Measurements from ENCODE around the gene LY6G6F.

The LY6G6F gene

DNA sequence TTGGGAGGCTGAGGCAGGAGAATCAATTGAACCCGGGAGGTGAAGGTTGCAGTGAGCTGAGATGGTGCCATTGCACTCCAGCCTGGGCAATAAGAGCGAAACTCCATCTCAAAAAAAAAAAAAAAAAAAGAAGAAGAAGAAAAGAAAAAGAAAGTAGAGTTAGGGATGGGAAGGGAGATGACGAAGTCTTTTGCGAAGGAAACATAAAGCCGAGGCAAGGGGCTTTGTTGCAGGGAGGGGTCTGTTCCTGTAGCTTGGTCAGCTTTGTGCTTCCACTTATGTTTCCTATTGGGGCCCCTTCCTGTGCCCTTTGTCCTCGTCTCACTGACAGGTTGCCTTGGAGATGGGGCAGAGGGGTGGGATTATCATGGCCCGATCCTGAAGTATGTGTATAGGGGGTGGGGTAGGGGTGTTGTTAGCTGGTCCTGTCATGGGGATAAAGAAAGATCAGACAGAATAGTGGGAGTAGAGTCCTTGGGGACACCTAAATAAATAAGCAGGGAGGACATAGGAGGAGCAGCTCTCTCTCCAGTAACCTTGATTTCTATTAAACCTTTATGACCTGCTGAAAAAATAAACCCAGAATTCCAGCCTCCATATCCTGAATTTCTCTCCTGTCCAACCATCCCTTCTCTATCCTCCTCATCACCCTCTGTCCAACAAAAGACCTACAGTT is 30.8 kb downstream of the LY6G6F start:
- DNase-seq (ENCODE audit: low read depth in 2 of 2, low spot score in 1 of 2), result no peak

DNA sequence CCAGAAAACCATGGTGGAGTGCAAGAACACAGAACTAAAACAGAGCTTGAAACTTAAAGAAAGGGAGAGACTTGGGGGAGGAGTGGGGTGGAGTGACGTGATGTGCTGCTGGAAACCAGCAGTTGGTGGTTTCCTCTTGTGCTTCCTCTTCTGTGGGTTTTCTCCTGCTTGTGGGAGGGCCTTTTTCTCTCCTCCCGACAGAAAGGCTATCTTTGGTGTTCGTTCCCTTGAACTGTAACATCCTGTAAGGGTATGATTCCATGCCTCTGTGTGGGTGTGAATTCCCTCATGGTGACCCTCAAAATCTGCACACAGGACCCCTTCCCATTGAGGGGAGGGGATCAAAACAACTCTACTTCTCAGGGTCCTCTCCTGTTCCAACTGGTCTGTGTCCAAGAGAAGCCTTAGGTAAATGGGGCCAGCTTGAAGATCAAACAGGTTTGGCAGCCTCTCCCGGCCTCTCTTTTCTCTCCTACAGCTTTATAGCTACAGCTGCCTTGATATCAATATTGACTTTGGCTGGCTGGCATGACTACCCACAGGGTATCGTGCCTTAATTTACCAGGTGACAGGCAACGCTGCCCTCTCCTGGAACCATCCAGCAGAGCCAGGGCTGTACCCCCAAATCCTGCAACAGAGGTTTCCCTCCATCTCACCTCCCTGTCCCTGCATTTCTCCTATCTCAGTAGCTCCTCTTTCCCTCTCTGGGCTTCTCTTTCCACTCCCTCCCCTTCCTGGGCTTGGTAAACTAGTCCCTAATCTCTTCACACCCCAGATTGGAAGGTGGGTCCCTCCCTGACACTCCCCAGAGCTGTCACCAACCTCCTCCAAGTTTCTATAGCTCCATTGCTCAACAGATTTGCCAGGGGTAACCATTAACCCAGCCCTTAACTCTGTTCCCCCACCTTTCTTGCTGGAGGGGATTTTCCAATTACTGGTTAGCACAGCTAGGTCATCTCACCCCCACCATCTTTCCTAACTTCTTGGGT is 31.6 kb downstream of the LY6G6F start:
- DNase-seq (ENCODE audit: low read depth in 2 of 2, low spot score in 1 of 2), result peak; percentile 24 to 46

DNA sequence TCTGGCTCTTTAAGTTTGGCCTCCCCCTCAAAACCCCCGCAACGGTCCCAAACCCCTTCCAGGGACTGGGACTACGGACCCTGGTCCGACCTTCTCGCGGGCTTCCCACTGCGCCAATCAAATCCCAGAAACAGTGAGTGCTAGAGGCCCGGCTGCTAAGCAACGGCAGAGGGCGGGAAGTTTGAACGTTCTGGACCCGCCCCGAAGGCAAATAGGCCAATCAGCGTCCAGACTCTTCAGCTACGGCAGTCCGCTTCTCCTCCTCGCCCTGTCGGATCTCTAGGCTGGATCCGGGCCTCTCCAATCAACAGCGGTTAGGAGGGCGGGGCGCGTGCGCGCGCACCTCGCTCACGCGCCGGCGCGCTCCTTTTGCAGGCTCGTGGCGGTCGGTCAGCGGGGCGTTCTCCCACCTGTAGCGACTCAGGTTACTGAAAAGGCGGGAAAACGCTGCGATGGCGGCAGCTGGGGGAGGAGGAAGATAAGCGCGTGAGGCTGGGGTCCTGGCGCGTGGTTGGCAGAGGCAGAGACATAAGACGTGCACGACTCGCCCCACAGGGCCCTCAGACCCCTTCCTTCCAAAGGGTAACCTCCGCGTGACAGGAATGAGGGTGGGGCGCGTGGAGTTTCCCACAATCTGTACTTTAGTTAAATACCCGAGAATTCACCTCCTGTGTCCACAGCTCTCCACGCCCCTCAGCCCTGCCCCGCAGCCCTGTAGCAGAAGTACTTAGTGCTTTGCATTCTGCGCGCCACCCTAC is 33.2 kb downstream of the LY6G6F start, which contains the start of gene MSH5:
Gene MSH5 (plus strand): TSS at position 367 of the 758 bp plus-strand sequence. CDS start 462 bp downstream, outside the sequence.
- peak; percentile 89 to 91 for DNase-seq (ENCODE audit: low read depth in 2 of 2, low spot score in 1 of 2)

DNA sequence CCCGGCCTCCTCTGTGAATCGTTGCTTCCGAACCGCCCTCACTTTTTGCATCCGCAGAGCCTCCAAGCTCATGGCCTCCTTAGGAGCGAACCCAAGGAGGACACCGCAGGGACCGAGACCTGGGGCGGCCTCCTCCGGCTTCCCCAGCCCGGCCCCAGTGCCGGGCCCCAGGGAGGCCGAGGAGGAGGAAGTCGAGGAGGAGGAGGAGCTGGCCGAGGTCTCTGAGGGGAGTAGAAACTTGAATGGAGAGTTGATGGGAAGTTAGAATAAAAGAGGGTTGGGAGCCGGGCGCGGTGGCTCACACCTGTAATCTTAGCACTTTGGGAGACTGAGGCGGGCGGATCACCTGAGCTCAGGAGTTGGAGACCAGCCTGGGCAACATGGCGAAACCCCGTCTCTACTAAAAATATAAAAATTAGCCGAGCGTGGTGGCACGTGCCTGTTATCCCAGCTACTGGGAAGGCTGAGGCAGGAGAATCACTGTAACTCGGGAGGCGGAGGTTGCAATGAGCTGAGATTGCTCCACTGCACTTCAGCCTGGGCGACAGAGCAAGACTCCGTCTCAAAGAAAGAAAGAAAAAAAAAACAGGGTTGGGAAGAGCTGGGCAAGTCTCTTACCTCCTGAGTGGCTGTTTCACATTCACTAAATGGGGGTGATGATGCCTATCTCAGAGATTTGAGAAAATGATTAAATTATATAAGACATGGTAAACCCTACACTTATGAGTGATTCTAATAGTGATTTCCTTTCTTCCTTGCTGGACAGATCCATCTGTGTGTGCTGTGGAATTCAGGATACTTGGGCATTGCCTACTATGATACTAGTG is 33.9 kb downstream of the LY6G6F start:
- no peak for DNase-seq (ENCODE audit: low read depth in 2 of 2, low spot score in 1 of 2)

DNA sequence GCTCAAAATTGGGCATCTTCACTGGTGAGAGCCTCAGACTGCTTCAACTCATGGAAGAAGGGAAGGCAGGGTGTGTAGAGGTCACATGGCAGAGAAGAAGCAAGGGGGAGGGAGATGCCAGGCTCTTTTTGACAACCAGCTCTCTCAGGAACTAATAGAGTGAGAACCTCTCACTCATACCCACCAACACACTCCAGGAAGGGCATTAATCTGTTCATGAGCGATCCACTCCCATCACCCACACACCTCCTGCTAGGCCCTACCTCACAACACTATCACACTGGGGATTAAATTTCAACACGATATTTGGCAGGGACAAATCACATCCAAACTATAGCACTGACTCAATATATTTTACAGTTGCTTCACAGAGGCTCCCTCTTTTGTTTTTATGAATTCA is 35.1 kb downstream of the LY6G6F start:
- DNase-seq (ENCODE audit: low read depth in 2 of 2, low spot score in 1 of 2), result no peak

DNA sequence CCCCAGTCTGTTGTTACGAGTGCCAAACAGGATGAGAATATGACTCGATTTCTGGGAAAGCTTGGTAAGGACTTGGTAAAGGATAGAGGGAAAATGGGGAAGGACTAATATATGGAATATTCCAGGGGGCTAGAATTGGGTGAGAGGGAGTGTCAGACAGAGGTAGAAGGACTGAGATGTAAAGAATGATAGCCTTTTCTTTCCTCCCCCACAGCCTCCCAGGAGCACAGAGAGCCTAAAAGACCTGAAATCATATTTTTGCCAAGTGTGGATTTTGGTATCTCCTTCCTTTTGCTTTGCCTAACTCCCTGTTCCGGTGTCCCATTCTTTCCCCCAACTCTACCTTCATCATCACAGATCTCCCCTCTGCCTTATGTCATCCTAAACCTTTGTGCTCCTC is 36.2 kb downstream of the LY6G6F start:
- DNase-seq (ENCODE audit: low read depth in 2 of 2, low spot score in 1 of 2), result no peak

DNA sequence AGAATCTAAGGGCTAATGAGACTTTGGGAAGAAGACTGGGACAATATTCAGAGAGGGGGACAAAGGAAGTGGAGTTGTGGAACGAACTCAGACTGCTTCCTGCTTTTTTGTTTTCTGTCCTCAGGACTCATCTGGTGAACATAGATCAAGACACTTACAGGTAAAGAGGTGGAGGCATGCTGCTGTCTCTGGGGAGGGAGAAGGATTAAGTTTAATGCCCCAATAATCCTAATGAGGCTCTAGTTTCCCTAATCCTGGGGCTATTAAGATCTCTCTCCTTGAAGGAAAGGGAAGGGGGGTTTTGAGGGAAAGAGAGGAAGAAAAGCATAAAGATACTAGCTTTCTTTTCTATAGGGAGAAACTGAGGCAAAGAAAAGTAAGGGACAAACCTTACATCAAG is 37.8 kb downstream of the LY6G6F start:
- no peak for DNase-seq (ENCODE audit: low read depth in 2 of 2, low spot score in 1 of 2)

DNA sequence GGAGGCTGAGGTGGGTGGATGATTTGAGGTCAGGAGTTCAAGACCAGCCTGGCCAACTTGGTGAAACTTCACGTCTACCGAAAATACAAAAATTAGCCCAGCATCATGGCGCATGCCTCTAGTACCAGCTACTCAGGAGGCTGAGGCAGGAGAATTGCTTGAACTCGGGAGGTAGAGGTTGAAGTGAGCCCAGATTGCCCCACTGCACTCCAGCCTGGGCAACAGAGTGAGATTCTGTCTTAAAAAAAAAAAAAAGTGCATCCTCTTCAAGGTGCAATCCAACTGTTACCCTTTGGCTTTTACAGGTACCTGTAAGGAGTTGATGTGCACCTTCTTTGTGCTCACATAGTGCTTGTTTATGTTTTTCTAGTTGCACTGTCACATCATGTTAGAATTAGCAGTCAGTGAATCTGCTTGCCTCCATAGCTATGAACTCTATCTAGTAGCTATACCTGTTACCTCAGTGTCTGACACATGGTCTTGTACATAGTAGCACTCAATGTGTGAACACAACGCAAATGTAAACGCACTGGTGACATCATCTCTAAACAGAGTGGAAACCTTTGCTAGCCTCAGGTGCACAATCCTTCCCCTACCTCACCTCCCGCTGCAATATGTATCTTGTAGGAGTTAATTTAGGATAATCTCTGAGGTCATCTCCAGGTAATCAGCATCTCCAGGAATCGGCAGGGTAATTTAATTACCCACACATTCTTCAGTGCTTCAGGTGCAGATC is 42.8 kb downstream of the LY6G6F start:
- DNase-seq (ENCODE audit: low read depth in 2 of 2, low spot score in 1 of 2), result no peak

DNA sequence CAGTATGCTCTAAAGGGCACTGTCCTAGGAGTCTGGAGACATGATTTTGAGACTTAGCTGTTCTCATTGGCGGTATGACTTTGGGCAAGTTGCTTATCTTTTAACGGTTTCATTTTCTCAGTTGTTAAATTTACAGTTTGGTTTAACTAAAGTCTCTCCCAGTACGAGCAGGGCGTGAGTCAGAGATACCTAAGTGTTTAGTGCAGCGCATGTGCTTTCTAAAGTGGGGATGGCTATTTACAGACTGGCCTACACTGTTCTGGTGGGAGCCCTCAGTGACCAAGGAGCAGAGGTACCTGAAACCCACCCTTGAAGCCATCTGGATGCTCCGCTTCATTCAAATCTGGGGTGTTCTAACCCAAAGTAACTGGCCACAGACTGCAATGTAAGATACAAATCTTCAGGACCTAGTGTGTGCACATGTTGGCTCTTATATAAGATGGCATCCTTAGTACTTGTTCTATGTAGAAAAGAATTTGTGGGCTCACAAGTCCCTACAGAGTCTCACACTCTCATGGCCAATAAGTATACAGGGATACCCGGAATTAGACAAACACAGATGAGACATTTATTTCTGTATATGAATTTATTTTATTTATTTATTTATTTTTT is 43.9 kb downstream of the LY6G6F start:
- no peak for DNase-seq (ENCODE audit: low read depth in 2 of 2, low spot score in 1 of 2)

DNA sequence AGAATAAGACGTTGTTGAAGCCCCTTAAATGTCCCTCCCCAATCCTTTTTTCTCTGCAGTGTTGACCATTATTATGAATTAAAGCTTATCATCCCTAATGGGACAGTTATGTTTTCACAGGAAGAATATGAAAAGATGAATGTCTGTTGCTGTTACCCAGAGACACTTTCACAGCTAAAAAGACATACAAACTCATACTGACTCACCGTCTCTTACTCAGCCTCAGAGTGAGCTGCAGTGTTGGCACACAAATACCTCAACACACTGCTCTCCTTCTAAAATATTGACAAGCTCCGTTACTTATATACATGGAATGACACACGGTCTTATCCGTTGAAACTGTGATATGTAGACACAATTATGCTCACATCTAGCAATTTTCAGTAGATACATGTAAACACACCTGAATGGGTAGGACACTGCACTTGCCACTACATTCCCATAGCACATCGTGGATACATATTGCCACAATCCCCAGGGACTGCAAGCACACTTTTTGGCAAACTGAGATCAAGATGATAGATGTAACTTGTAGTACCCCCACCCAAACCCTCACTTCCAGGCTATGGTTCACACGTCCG is 46.2 kb downstream of the LY6G6F start:
- no peak for DNase-seq (ENCODE audit: low read depth in 2 of 2, low spot score in 1 of 2)

DNA sequence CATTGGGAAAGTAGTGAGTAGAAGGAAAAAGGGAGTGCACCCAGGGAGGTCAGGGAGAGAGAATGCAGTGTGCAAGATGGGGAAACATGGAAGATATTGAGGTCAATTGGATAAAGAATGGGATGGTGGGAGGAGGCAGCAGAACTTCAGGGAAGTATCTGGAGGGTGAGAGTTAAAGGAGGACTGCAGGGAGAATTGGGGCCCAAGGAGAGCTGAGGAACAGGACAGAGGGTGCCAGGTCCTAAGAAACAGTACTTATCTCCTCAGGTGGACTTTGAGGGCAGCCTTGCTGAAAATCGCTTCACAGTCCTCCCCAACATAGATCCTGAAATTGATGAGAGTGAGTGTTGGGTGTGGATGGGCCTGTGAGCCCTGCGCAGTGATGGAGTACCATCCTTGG is 51.6 kb downstream of the LY6G6F start:
- DNase-seq (ENCODE audit: low read depth in 2 of 2, low spot score in 1 of 2), result no peak

Measured in stimulated activated CD8-positive, alpha-beta memory T cell treated with anti-CD3 and anti-CD28 coated beads, Interleukin-4, amount 100 ng/mL, for 4 hours (primary cell).